Mesendoderm (in vitro differentiated cells): ENCODE data around the gene MARCHF10. TPM values are rescaled to one million over a fixed set of nuclear protein-coding genes. Genes with fewer than 3 reads are reported as not detected.

Source experiments
- DNase-seq: peaks from one replicate; pipeline ENCODE4 v3.0.0; 2013
- H2AK5ac ChIP-seq: 2 replicates; pipeline ENCODE4 v1.6.1; 2013; ENCODE audit warnings: low read length, inconsistent platforms
- H2BK120ac ChIP-seq: 2 replicates; pipeline ENCODE4 v1.6.1; 2013; ENCODE audit warnings: low read depth, mild to moderate bottlenecking, low read length, moderate library complexity, mixed read lengths
- H2BK15ac ChIP-seq: replicated peaks from 2 replicates; pipeline ENCODE4 v1.6.1; 2013; ENCODE audit warnings: low read depth, mild to moderate bottlenecking, moderate library complexity
- H2BK5ac ChIP-seq: 2 replicates; pipeline ENCODE4 v1.6.1; 2013; ENCODE audit warnings: low read length, inconsistent platforms
- H3K18ac ChIP-seq: 2 replicates; pipeline ENCODE4 v1.6.1; 2013; ENCODE audit warnings: mild to moderate bottlenecking, low read length, mixed read lengths
- H3K23ac ChIP-seq: one replicate; pipeline ENCODE4 v1.6.1; 2013; ENCODE audit warnings: low read length
- H3K27ac ChIP-seq: 2 replicates; pipeline ENCODE4 v1.5.1; 2013; ENCODE audit warnings: low read depth, mild to moderate bottlenecking, inconsistent platforms, low read length, moderate library complexity
- H3K27me3 ChIP-seq: 2 replicates; pipeline ENCODE4 v1.6.1; 2013; ENCODE audit warnings: low read length, control low read depth, mild to moderate bottlenecking, inconsistent platforms; ENCODE audit not compliant: insufficient read depth, poor library complexity
- H3K36me3 ChIP-seq: 2 replicates; pipeline ENCODE4 v1.6.1; 2013; ENCODE audit warnings: low read length, inconsistent platforms; ENCODE audit not compliant: control insufficient read depth, insufficient read depth
- H3K4ac ChIP-seq: one replicate; pipeline ENCODE4 v1.6.1; 2013; ENCODE audit warnings: low read depth, mild to moderate bottlenecking, low read length, moderate library complexity
- H3K4me1 ChIP-seq: 2 replicates; pipeline ENCODE4 v1.6.1; 2013; ENCODE audit warnings: low read depth, low read length, inconsistent platforms; ENCODE audit not compliant: control insufficient read depth
- H3K4me2 ChIP-seq: 2 replicates; pipeline ENCODE4 v1.6.1; 2013; ENCODE audit warnings: low read length
- H3K4me3 ChIP-seq: 2 replicates; pipeline ENCODE4 v1.5.1; 2013; ENCODE audit warnings: mild to moderate bottlenecking, low read length
- H3K56ac ChIP-seq: one replicate; pipeline ENCODE4 v1.6.1; 2013; ENCODE audit warnings: low read length
- H3K79me1 ChIP-seq: 2 replicates; pipeline ENCODE4 v1.6.1; 2013; ENCODE audit warnings: low read length, inconsistent platforms
- H3K79me2 ChIP-seq: 2 replicates; pipeline ENCODE4 v1.6.1; 2013; ENCODE audit warnings: mild to moderate bottlenecking, low read length; ENCODE audit not compliant: control insufficient read depth, insufficient read depth
- H3K9ac ChIP-seq: 2 replicates; pipeline ENCODE4 v1.6.1; 2013; ENCODE audit warnings: low read length, inconsistent platforms
- H4K5ac ChIP-seq: one replicate; pipeline ENCODE4 v1.6.1; 2013; ENCODE audit warnings: low read length
- H4K8ac ChIP-seq: one replicate; pipeline ENCODE4 v1.6.1; 2013; ENCODE audit warnings: low read depth, mild to moderate bottlenecking, control low read depth, low read length, moderate library complexity
- WGBS: extraction: QIAGEN DNeasy Blood & Tissue Kit; methylation state at CpG from one replicate; pipeline ENCODE4 v1.1.7; 2013; ENCODE audit warnings: low lambda C conversion rate, missing lambda C conversion rate; ENCODE audit not compliant: insufficient coverage; ENCODE audit errors: extremely low coverage; 5-methylcytosine and 5-hydroxymethylcytosine counted together
- polyA plus RNA-seq, 2 experiments: library from polyadenylated mRNA; stranded (reverse); fragments of 200-250 nt; gene quantifications; one replicate each; pipeline ENCODE4 v1.2.3, GENCODE V29; 2013

Gene MARCHF10, protein sequence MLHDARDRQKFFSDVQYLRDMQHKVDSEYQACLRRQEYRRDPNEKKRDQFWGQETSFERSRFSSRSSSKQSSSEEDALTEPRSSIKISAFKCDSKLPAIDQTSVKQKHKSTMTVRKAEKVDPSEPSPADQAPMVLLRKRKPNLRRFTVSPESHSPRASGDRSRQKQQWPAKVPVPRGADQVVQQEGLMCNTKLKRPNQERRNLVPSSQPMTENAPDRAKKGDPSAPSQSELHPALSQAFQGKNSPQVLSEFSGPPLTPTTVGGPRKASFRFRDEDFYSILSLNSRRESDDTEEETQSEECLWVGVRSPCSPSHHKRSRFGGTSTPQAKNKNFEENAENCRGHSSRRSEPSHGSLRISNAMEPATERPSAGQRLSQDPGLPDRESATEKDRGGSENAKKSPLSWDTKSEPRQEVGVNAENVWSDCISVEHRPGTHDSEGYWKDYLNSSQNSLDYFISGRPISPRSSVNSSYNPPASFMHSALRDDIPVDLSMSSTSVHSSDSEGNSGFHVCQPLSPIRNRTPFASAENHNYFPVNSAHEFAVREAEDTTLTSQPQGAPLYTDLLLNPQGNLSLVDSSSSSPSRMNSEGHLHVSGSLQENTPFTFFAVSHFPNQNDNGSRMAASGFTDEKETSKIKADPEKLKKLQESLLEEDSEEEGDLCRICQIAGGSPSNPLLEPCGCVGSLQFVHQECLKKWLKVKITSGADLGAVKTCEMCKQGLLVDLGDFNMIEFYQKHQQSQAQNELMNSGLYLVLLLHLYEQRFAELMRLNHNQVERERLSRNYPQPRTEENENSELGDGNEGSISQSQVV
- polyA plus RNA-seq (2013, experiment 1 of 2): 0.13 TPM
- polyA plus RNA-seq (2013, experiment 2 of 2): 0.15 TPM

DNA sequence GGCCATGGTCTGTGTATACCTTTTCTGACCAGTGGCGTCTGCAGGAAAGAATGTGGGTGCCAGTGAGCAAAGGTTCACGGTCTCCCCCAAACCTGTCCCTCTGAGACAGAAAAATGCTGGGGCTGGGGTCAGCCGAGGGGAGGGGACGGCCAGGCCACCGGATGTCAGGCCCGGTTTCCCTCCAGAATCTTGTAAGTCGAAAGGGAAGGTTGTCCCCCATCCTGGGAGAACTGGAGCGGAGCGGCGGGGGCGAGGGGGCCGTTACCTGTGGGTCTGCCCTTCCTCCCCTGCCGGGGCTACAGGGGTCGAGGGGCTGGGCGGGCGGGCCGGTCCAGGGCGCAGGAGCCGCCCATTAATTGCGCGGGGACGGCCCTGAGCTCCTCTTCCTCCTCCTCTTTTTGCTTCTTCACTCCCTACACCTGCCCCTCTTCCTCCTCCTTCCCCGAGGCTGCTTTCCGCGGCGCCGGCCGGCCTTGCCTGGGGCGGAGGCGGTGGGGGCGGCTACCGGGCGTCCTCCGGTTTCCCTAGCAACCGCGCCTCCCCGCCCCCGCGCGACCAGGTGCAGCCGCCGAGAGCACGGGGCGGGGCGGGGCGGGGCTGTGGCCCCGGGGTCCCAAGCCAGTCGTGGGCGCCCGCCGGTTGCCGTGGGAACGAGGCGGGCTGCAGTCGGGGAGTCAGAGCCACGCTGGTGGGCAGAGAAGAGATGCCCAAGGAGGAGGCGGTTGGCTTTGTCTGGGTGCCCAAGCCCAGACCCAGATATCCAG is at the start of gene MARCHF10:
MARCHF10 (minus strand) TSS at position 503 of the 764 bp plus-strand sequence. CDS start 6,579 bp downstream, outside the sequence.
- H3K9ac ChIP-seq: peak within 1 kb of the TSS; percentile 30
- H3K27me3 ChIP-seq: no peaks in the 10 kb centered on the region
- no peak within 1 kb of the TSS for H3K27ac ChIP-seq
- H4K8ac ChIP-seq: no peak within 1 kb of the TSS
- H2BK5ac ChIP-seq: no peak within 1 kb of the TSS
- H2BK120ac ChIP-seq: no peak within 1 kb of the TSS
- H3K18ac ChIP-seq: no peak within 1 kb of the TSS
- H4K5ac ChIP-seq: no peak within 1 kb of the TSS
- peak; percentile 42 for DNase-seq
- H3K23ac ChIP-seq: no peak within 1 kb of the TSS
- no peaks in the 10 kb centered on the region for H3K4me1 ChIP-seq
- H3K4me3 ChIP-seq: no peak within 1 kb of the TSS
- no peak within 1 kb of the TSS for H3K56ac ChIP-seq
- WGBS: no CpG with 5 or more reads among the region's 57 CpGs
- no peaks in the 10 kb centered on the region for H3K79me1 ChIP-seq
- peak within 1 kb of the TSS; percentile 44 for H3K4me2 ChIP-seq
- H2BK15ac ChIP-seq: no peak within 1 kb of the TSS
- H3K4ac ChIP-seq: no peak within 1 kb of the TSS
- H3K36me3 ChIP-seq: no peaks in the 10 kb centered on the region
- H3K79me2 ChIP-seq: no peaks in the 10 kb centered on the region
- H2AK5ac ChIP-seq: no peak within 1 kb of the TSS

DNA sequence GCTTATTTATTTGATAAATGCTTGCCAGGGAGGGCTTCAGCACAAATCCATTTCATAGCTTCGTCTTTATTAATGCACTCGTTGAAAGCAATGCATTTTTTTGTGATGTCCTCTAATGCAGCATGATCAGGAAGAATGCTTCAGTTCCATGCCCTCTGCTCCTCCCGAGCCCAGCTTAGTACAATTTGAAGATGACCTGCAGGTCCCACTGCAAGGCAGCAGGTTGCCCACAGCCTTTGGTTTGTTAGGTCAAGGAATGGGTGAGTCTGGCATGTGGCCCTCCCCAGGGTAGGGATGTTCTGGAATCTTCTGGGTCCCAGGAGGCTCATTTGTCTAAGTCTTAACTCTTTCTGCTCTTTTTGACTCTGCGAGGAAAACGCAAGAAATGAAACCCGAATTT is 49.4 kb upstream of the MARCHF10 start:
- H3K56ac ChIP-seq: no peak overlapping the region
- H3K27ac ChIP-seq: no peak overlapping the region
- no peak overlapping the region for H3K9ac ChIP-seq
- WGBS: no CpG with 5 or more reads among the region's 6 CpGs
- no peaks in the 10 kb centered on the region for H3K79me1 ChIP-seq
- no peak overlapping the region for H3K4ac ChIP-seq
- H3K79me2 ChIP-seq: no peaks in the 10 kb centered on the region
- no peak overlapping the region for H3K4me2 ChIP-seq
- H2BK120ac ChIP-seq: no peak overlapping the region
- H3K4me3 ChIP-seq: no peak overlapping the region
- no peak overlapping the region for H2BK15ac ChIP-seq
- peaks cover 3% of the 10 kb centered on the region for H3K4me1 ChIP-seq
- H3K18ac ChIP-seq: no peak overlapping the region
- no peak overlapping the region for H2AK5ac ChIP-seq
- DNase-seq: no peak
- no peak overlapping the region for H2BK5ac ChIP-seq
- H3K36me3 ChIP-seq: no peaks in the 10 kb centered on the region
- H3K27me3 ChIP-seq: no peaks in the 10 kb centered on the region
- H3K23ac ChIP-seq: no peak overlapping the region
- H4K5ac ChIP-seq: no peak overlapping the region
- H4K8ac ChIP-seq: no peak overlapping the region

DNA sequence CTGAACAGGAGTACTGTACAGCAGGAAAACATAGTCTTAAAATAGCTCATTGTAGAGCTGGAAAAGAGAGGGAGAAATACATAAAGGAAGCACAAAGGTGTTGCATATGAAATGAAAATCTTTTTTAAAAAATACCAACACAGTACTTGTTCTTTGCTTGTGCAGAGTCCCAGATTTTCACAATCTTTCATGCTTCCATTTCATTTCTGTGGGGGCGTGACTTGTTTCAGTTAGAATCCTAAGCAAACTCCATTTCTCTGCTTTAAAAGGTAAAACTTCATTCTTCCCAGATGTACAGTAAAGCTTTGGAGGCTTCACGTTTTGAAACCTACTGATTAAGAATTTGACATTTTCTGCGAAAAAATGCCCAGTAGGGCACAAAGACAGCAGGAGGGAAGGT is 48.5 kb upstream of the MARCHF10 start:
- no peaks in the 10 kb centered on the region for H3K79me1 ChIP-seq
- WGBS: no CpG with 5 or more reads among the region's 3 CpGs
- no peak overlapping the region for H2BK120ac ChIP-seq
- no peak overlapping the region for H3K4ac ChIP-seq
- H3K23ac ChIP-seq: no peak overlapping the region
- no peak overlapping the region for H3K56ac ChIP-seq
- H3K9ac ChIP-seq: no peak overlapping the region
- H2AK5ac ChIP-seq: no peak overlapping the region
- H3K4me1 ChIP-seq: peaks cover 3% of the 10 kb centered on the region
- H3K18ac ChIP-seq: no peak overlapping the region
- no peaks in the 10 kb centered on the region for H3K36me3 ChIP-seq
- H3K4me3 ChIP-seq: no peak overlapping the region
- H3K27ac ChIP-seq: no peak overlapping the region
- DNase-seq: no peak
- H2BK15ac ChIP-seq: no peak overlapping the region
- H4K8ac ChIP-seq: no peak overlapping the region
- no peaks in the 10 kb centered on the region for H3K79me2 ChIP-seq
- no peaks in the 10 kb centered on the region for H3K27me3 ChIP-seq
- H2BK5ac ChIP-seq: no peak overlapping the region
- H3K4me2 ChIP-seq: no peak overlapping the region
- no peak overlapping the region for H4K5ac ChIP-seq

DNA sequence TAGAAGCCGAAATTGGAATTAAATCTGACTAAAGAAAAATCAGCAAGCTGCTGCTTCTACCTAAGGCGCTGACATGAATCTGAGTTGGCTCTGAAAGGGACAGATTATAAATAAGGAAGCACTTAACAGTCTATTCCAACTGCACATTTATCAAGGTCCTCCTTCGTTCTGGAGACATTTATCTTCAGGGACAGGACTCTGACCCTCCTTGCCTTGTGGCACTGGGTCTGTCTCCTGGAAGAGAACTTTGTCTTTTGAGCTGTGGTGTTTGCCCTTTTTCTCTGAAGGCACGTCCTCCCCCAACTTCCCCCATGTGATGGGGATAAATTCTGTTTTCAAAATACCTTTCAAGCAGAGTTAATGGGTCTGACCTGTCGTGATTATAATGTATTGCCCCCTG is 47.0 kb upstream of the MARCHF10 start:
- no peaks in the 10 kb centered on the region for H3K79me2 ChIP-seq
- H3K4me1 ChIP-seq: no peaks in the 10 kb centered on the region
- WGBS: no CpG with 5 or more reads among the region's 5 CpGs
- DNase-seq: no peak
- H3K4me2 ChIP-seq: no peak overlapping the region
- no peaks in the 10 kb centered on the region for H3K79me1 ChIP-seq
- no peak overlapping the region for H2BK15ac ChIP-seq
- no peak overlapping the region for H4K5ac ChIP-seq
- no peak overlapping the region for H3K4me3 ChIP-seq
- H3K9ac ChIP-seq: no peak overlapping the region
- no peak overlapping the region for H4K8ac ChIP-seq
- no peak overlapping the region for H2BK120ac ChIP-seq
- no peaks in the 10 kb centered on the region for H3K36me3 ChIP-seq
- H3K18ac ChIP-seq: no peak overlapping the region
- no peak overlapping the region for H3K56ac ChIP-seq
- no peak overlapping the region for H3K27ac ChIP-seq
- no peaks in the 10 kb centered on the region for H3K27me3 ChIP-seq
- H3K4ac ChIP-seq: no peak overlapping the region
- no peak overlapping the region for H2BK5ac ChIP-seq
- no peak overlapping the region for H2AK5ac ChIP-seq
- H3K23ac ChIP-seq: no peak overlapping the region

DNA sequence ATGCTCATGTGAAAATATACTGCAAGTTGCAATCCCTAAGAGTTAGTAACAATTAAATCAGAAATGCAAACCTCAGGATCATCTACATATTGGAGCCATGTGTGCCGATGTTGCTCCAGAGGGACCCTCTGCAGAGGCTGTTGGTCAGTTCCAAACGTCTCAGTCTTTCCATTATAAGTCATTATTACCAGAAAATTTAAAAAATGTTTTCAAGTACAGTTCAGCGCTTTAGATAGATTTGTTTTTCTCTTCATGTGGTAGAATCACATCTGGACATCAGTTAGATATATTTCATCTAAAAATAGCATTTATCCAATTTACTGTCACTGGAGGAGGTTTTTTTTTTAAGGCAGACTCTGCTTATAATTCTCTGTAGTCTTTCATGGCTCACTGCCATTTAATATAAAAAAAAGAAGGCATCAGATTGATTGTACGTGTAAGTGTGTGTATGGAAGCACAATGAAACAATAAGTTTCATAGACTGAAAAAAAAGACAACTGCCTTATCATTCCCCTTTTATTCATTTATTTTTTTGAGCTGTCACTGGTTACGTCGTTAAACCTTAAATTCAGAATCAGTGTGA is 46.1 kb upstream of the MARCHF10 start:
- DNase-seq: no peak

More for the DNA sequence above, 46.1 kb upstream of the MARCHF10 start:
- Histone ChIP-seq H2AK5ac (no peak overlapping the region), H3K9ac (no peak overlapping the region), H3K56ac (no peak overlapping the region), H4K5ac (no peak overlapping the region), H3K4me1 (no peaks in the 10 kb centered on the region), H3K23ac (no peak overlapping the region), H3K4ac (no peak overlapping the region), H2BK120ac (no peak overlapping the region), H3K4me2 (no peak overlapping the region), H3K36me3 (no peaks in the 10 kb centered on the region), H3K27me3 (no peaks in the 10 kb centered on the region), H3K79me1 (no peaks in the 10 kb centered on the region), H3K18ac (no peak overlapping the region), H4K8ac (no peak overlapping the region), H2BK5ac (no peak overlapping the region), H3K27ac (no peak overlapping the region), H3K79me2 (no peaks in the 10 kb centered on the region), H3K4me3 (no peak overlapping the region), H2BK15ac (no peak overlapping the region)
- WGBS: no CpG with 5 or more reads among the region's 6 CpGs
